Measurements from ENCODE around the gene VTA1.
"Not testable (repeated sequence)": the region's sequence is repeated elsewhere in the genome, so short reads cannot be mapped to it uniquely, and the experiment has no call there.

The VTA1 gene

GRCh38 chr6:142171351-142171750 lies 24.3 kb downstream of the VTA1 start:
- DNase-seq (ENCODE audit: low read depth in 2 of 2): no peak

GRCh38 chr6:142172758-142173157 lies 25.7 kb downstream of the VTA1 start:
- no peak for DNase-seq (ENCODE audit: low read depth in 2 of 2)

- no peak for DNase-seq (ENCODE audit: low read depth in 2 of 2)
Measured at GRCh38 chr6:142173980-142174379, 26.9 kb downstream of the VTA1 start.

GRCh38 chr6:142174703-142175102 lies 27.6 kb downstream of the VTA1 start:
- DNase-seq (ENCODE audit: low read depth in 2 of 2): no peak

GRCh38 chr6:142178129-142178528 lies 31.1 kb downstream of the VTA1 start:
- DNase-seq (ENCODE audit: low read depth in 2 of 2): no peak

GRCh38 chr6:142182004-142182403 lies 34.9 kb downstream of the VTA1 start:
- DNase-seq (ENCODE audit: low read depth in 2 of 2): no peak

- no peak for DNase-seq (ENCODE audit: low read depth in 2 of 2)
Measured at GRCh38 chr6:142183351-142183750, 36.3 kb downstream of the VTA1 start.

- no peak for DNase-seq (ENCODE audit: low read depth in 2 of 2)
Measured at GRCh38 chr6:142184307-142184706, 37.2 kb downstream of the VTA1 start.

GRCh38 chr6:142185641-142186040 lies 38.6 kb downstream of the VTA1 start:
- no peak for DNase-seq (ENCODE audit: low read depth in 2 of 2)

GRCh38 chr6:142187209-142187608 lies 40.1 kb downstream of the VTA1 start:
- DNase-seq (ENCODE audit: low read depth in 2 of 2): no peak

GRCh38 chr6:142188341-142188740 lies 41.3 kb downstream of the VTA1 start:
- not testable (repeated sequence) for DNase-seq (ENCODE audit: low read depth in 2 of 2)

- no peak for DNase-seq (ENCODE audit: low read depth in 2 of 2)
Measured at GRCh38 chr6:142189057-142189456, 42.0 kb downstream of the VTA1 start.

- no peak for DNase-seq (ENCODE audit: low read depth in 2 of 2)
Measured at GRCh38 chr6:142192343-142192742, 45.3 kb downstream of the VTA1 start.

- DNase-seq (ENCODE audit: low read depth in 2 of 2): no peak
Measured at GRCh38 chr6:142193621-142194020, 46.6 kb downstream of the VTA1 start.

- no peak for DNase-seq (ENCODE audit: low read depth in 2 of 2)
Measured at GRCh38 chr6:142195862-142196541, 48.9 kb downstream of the VTA1 start.

GRCh38 chr6:142200846-142201628 lies 54.0 kb downstream of the VTA1 start:
- DNase-seq (ENCODE audit: low read depth in 2 of 2): no peak

- peak in 1 of 2 donors; percentile 10 for DNase-seq (ENCODE audit: low read depth in 2 of 2)
Measured at GRCh38 chr6:142207265-142207877, 60.3 kb downstream of the VTA1 start.

GRCh38 chr6:142210606-142211005 lies 63.5 kb downstream of the VTA1 start:
- no peak for DNase-seq (ENCODE audit: low read depth in 2 of 2)

GRCh38 chr6:142213402-142213801 lies 66.3 kb downstream of the VTA1 start:
- DNase-seq (ENCODE audit: low read depth in 2 of 2): no peak

GRCh38 chr6:142218446-142218845 lies 71.4 kb downstream of the VTA1 start:
- no peak for DNase-seq (ENCODE audit: low read depth in 2 of 2)

GRCh38 chr6:142222022-142222421 lies 75.0 kb downstream of the VTA1 start:
- DNase-seq (ENCODE audit: low read depth in 2 of 2): no peak

GRCh38 chr6:142223938-142224337 lies 76.9 kb downstream of the VTA1 start:
- no peak for DNase-seq (ENCODE audit: low read depth in 2 of 2)

- no peak for DNase-seq (ENCODE audit: low read depth in 2 of 2)
Measured at GRCh38 chr6:142225115-142225514, 78.1 kb downstream of the VTA1 start.
